ENCODE results near the gene RTL10.

DNA sequence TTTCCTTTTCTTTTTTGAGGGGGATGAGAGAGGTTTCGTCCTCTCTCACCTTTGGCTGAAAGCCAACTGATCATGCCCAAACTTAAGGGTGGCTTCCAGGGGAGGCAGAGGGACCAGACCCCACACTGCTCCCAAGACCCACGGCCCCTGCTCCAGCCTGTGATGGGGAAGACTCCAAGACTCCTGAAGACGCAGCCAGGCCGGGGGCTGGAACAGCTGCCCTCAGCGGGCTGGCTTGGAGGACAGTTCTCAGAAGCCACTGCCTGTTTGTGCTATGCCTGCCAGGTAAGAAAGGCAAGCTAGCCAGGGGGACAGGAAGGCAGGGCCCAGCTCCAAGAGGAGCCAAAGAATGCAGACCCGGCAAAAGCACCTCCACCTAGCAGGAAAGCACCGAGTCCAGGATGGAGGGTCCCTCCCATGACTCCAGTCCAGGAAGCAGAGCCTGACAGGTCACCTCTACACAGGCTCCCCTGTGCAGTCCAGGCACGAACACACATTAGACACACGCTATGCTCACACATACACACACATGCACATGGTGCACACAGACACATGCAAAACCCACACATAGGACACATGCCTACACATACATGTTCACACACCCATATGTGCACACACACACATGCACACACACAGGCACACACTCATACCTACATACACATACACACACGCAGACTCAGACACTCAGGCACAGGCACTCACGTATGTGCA lies 31.3 kb downstream of the RTL10 start:
- TF ChIP-seq, protein P1, sequence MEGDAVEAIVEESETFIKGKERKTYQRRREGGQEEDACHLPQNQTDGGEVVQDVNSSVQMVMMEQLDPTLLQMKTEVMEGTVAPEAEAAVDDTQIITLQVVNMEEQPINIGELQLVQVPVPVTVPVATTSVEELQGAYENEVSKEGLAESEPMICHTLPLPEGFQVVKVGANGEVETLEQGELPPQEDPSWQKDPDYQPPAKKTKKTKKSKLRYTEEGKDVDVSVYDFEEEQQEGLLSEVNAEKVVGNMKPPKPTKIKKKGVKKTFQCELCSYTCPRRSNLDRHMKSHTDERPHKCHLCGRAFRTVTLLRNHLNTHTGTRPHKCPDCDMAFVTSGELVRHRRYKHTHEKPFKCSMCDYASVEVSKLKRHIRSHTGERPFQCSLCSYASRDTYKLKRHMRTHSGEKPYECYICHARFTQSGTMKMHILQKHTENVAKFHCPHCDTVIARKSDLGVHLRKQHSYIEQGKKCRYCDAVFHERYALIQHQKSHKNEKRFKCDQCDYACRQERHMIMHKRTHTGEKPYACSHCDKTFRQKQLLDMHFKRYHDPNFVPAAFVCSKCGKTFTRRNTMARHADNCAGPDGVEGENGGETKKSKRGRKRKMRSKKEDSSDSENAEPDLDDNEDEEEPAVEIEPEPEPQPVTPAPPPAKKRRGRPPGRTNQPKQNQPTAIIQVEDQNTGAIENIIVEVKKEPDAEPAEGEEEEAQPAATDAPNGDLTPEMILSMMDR (IDR thresholded peaks at IDR 0.05): no peak
- TF ChIP-seq CHD4 (IDR thresholded peaks at IDR 0.05; ENCODE audit: borderline replicate concordance): no peak
- TF ChIP-seq POLR2A (IDR thresholded peaks at IDR 0.05; ENCODE audit: low read length): no peak
- TF ChIP-seq JUNB (IDR thresholded peaks at IDR 0.05): no peak
- TF ChIP-seq EP300 (IDR thresholded peaks at IDR 0.05): no peak
- TF ChIP-seq PBX3 (IDR thresholded peaks at IDR 0.05): no peak
- TF ChIP-seq NR3C1 (IDR thresholded peaks at IDR 0.05): no peak
- TF ChIP-seq, protein P2, sequence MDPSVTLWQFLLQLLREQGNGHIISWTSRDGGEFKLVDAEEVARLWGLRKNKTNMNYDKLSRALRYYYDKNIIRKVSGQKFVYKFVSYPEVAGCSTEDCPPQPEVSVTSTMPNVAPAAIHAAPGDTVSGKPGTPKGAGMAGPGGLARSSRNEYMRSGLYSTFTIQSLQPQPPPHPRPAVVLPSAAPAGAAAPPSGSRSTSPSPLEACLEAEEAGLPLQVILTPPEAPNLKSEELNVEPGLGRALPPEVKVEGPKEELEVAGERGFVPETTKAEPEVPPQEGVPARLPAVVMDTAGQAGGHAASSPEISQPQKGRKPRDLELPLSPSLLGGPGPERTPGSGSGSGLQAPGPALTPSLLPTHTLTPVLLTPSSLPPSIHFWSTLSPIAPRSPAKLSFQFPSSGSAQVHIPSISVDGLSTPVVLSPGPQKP (IDR thresholded peaks at IDR 0.05; ENCODE audit: low read depth, low read length): no peak
- TF ChIP-seq JUN (IDR thresholded peaks at IDR 0.05): no peak
- TF ChIP-seq MAFK (IDR thresholded peaks at IDR 0.05; ENCODE audit: partially characterized antibody): no peak
- TF ChIP-seq CEBPB (IDR thresholded peaks at IDR 0.05): no peak
- TF ChIP-seq NFE2L2 (conservative IDR thresholded peaks at IDR 0.05; ENCODE audit: low read length): no peak
- TF ChIP-seq, protein P3, sequence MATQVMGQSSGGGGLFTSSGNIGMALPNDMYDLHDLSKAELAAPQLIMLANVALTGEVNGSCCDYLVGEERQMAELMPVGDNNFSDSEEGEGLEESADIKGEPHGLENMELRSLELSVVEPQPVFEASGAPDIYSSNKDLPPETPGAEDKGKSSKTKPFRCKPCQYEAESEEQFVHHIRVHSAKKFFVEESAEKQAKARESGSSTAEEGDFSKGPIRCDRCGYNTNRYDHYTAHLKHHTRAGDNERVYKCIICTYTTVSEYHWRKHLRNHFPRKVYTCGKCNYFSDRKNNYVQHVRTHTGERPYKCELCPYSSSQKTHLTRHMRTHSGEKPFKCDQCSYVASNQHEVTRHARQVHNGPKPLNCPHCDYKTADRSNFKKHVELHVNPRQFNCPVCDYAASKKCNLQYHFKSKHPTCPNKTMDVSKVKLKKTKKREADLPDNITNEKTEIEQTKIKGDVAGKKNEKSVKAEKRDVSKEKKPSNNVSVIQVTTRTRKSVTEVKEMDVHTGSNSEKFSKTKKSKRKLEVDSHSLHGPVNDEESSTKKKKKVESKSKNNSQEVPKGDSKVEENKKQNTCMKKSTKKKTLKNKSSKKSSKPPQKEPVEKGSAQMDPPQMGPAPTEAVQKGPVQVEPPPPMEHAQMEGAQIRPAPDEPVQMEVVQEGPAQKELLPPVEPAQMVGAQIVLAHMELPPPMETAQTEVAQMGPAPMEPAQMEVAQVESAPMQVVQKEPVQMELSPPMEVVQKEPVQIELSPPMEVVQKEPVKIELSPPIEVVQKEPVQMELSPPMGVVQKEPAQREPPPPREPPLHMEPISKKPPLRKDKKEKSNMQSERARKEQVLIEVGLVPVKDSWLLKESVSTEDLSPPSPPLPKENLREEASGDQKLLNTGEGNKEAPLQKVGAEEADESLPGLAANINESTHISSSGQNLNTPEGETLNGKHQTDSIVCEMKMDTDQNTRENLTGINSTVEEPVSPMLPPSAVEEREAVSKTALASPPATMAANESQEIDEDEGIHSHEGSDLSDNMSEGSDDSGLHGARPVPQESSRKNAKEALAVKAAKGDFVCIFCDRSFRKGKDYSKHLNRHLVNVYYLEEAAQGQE (IDR thresholded peaks at IDR 0.05): no peak
